Skeletal muscle tissue (tissue), 4 donors: ENCODE measurements around the gene MNS1. TPM values are rescaled to one million over a fixed set of nuclear protein-coding genes. Genes with fewer than 3 reads are reported as not detected.
"Not testable (repeated sequence)": the region's sequence is repeated elsewhere in the genome, so short reads cannot be mapped to it uniquely, and the experiment has no call there.

ENCODE experiments used
- H3K27ac ChIP-seq: one replicate; pipeline ENCODE4 v1.7.0; 2013; ENCODE audit warnings: mild to moderate bottlenecking, low read depth, low read length, inconsistent platforms
- H3K27me3 ChIP-seq, 3 donors: one replicate each; pipeline ENCODE4 v1.7.0; 2013; ENCODE audit warnings: low read length in 3 of 3; ENCODE audit not compliant: control insufficient read depth in 3 of 3, insufficient read depth in 3 of 3
- H3K36me3 ChIP-seq, 3 donors: one replicate each; pipeline ENCODE4 v1.7.0; 2013; ENCODE audit warnings: low read length in 3 of 3; ENCODE audit not compliant: control insufficient read depth in 3 of 3, insufficient read depth in 3 of 3
- H3K4me1 ChIP-seq, 3 donors: one replicate each; pipeline ENCODE4 v1.7.0; 2013; ENCODE audit warnings: low read length in 3 of 3, mild to moderate bottlenecking in 3 of 3; ENCODE audit not compliant: control insufficient read depth in 3 of 3, insufficient read depth in 3 of 3
- H3K4me3 ChIP-seq, 3 donors: one replicate each; pipeline ENCODE4 v1.7.0; 2013; ENCODE audit warnings: low read length in 3 of 3
- H3K9ac ChIP-seq, 3 donors: one replicate each; pipeline ENCODE4 v1.7.0; 2013; ENCODE audit warnings: low read length in 3 of 3, mild to moderate bottlenecking in 3 of 3, moderate library complexity in 2 of 3, low read depth in 1 of 3
- H3K9me3 ChIP-seq, 3 donors: one replicate each; pipeline ENCODE4 v1.7.0; 2013; ENCODE audit warnings: low read length in 3 of 3; ENCODE audit not compliant: control insufficient read depth in 3 of 3
- total RNA-seq: library from RNA; depleted of rRNA; stranded (reverse); fragments of >200 nt; gene quantifications from one replicate; pipeline ENCODE4 v1.2.3, GENCODE V29; 2014
- donor health status: Osteomylitis.

MNS1 gene
- total RNA-seq, 1 donor from 2014 or later, result 0.52 TPM

- H3K27me3 ChIP-seq, H3K9ac ChIP-seq: not testable (repeated sequence)
These were observed 51.7 kb downstream of the MNS1 start for GRCh38 chr15:56413114-56413733.

GRCh38 chr15:56411122-56411749, 53.7 kb downstream of the MNS1 start:
- H3K36me3 ChIP-seq, result no peaks in the 10 kb centered on the region
- no peaks in the 10 kb centered on the region for H3K4me1 ChIP-seq
- H3K9me3 ChIP-seq, result no peaks in the 10 kb centered on the region
- H3K27ac ChIP-seq, result no peak overlapping the region
- H3K9ac ChIP-seq, result no peak overlapping the region
- no peaks in the 10 kb centered on the region for H3K27me3 ChIP-seq
- no peak overlapping the region for H3K4me3 ChIP-seq

More at GRCh38 chr15:56413114-56413733, 51.7 kb downstream of the MNS1 start:
- H3K4me3 ChIP-seq, H3K9me3 ChIP-seq, H3K36me3 ChIP-seq, H3K27ac ChIP-seq, H3K4me1 ChIP-seq: not testable (repeated sequence)

- Histone ChIP-seq H3K27me3 (no peaks in the 10 kb centered on the region), H3K4me1 (no peaks in the 10 kb centered on the region), H3K9me3 (no peaks in the 10 kb centered on the region), H3K36me3 (no peaks in the 10 kb centered on the region), H3K4me3 (no peak overlapping the region), H3K9ac (no peak overlapping the region), H3K27ac (no peak overlapping the region)
These were observed 54.2 kb downstream of the MNS1 start for GRCh38 chr15:56410721-56411120.

- H3K9ac ChIP-seq, H3K4me3 ChIP-seq, H3K27ac ChIP-seq, H3K27me3 ChIP-seq, H3K9me3 ChIP-seq, H3K4me1 ChIP-seq, H3K36me3 ChIP-seq: not testable (repeated sequence)
These were observed 65.7 kb downstream of the MNS1 start for GRCh38 chr15:56399209-56399608.

- not testable (repeated sequence) for H3K4me3 ChIP-seq, H3K9me3 ChIP-seq, H3K27ac ChIP-seq, H3K4me1 ChIP-seq, H3K27me3 ChIP-seq, H3K36me3 ChIP-seq, H3K9ac ChIP-seq
These were observed 67.6 kb downstream of the MNS1 start for GRCh38 chr15:56397325-56397724.

GRCh38 chr15:56394909-56395308, 70.0 kb downstream of the MNS1 start:
- H3K4me1 ChIP-seq, result no peaks in the 10 kb centered on the region
- H3K27ac ChIP-seq, result no peak overlapping the region
- H3K36me3 ChIP-seq, result no peaks in the 10 kb centered on the region
- H3K27me3 ChIP-seq, result no peaks in the 10 kb centered on the region
- H3K4me3 ChIP-seq, result no peak overlapping the region
- no peak overlapping the region for H3K9ac ChIP-seq
- H3K9me3 ChIP-seq, result no peaks in the 10 kb centered on the region

- no peak overlapping the region for H3K27ac ChIP-seq
- no peaks in the 10 kb centered on the region for H3K4me1 ChIP-seq
- H3K9ac ChIP-seq, result no peak overlapping the region
These were observed 71.7 kb downstream of the MNS1 start for GRCh38 chr15:56393277-56393676.

GRCh38 chr15:56390739-56391267, 74.1 kb downstream of the MNS1 start:
- Histone ChIP-seq H3K4me1 (no peaks in the 10 kb centered on the region), H3K27me3 (no peaks in the 10 kb centered on the region), H3K27ac (no peak overlapping the region), H3K4me3 (no peak overlapping the region), H3K9me3 (no peaks in the 10 kb centered on the region), H3K36me3 (no peaks in the 10 kb centered on the region), H3K9ac (no peak overlapping the region)

More at GRCh38 chr15:56393277-56393676, 71.7 kb downstream of the MNS1 start:
- Histone ChIP-seq H3K4me3 (no peak overlapping the region), H3K9me3 (no peaks in the 10 kb centered on the region), H3K36me3 (no peaks in the 10 kb centered on the region), H3K27me3 (no peaks in the 10 kb centered on the region)

GRCh38 chr15:56385908-56386307, 79.0 kb downstream of the MNS1 start:
- no peak overlapping the region for H3K27ac ChIP-seq
- H3K4me1 ChIP-seq, result no peaks in the 10 kb centered on the region
- H3K9me3 ChIP-seq, result no peaks in the 10 kb centered on the region
- no peak overlapping the region for H3K4me3 ChIP-seq
- H3K36me3 ChIP-seq, result no peaks in the 10 kb centered on the region
- no peaks in the 10 kb centered on the region for H3K27me3 ChIP-seq
- no peak overlapping the region for H3K9ac ChIP-seq

- Histone ChIP-seq H3K9ac (no peak overlapping the region), H3K36me3 (no peaks in the 10 kb centered on the region), H3K4me3 (no peak overlapping the region), H3K4me1 (no peaks in the 10 kb centered on the region), H3K27ac (no peak overlapping the region), H3K27me3 (no peaks in the 10 kb centered on the region), H3K9me3 (no peaks in the 10 kb centered on the region)
These were observed 81.9 kb downstream of the MNS1 start for GRCh38 chr15:56383010-56383409.
